Measurements from ENCODE around the gene ZFP36. TPM values are rescaled to one million over a fixed set of nuclear protein-coding genes. Genes with fewer than 3 reads are reported as not detected.

The ZFP36 gene
- total and polyA plus RNA-seq, 12 donors, result 5.7 to 193 (median 86.7) TPM

- intact Hi-C loops (cut with DNase I), result no loop called here
- peak overlapping the region in 4 of 5 donors; percentile 14 to 73 (median 62) for H3K27ac ChIP-seq
- H3K9me3 ChIP-seq (replicated peaks in 1 of 3), result no peaks in the 10 kb centered on the region
- peaks cover 0 to 43% of the 10 kb centered on the region in 2 donors for H3K36me3 ChIP-seq (replicated peaks in 1 of 2)
- no peak overlapping the region for H3K4me3 ChIP-seq
- peaks cover 12 to 26% of the 10 kb centered on the region in 2 donors for H3K4me1 ChIP-seq (replicated peaks in 1 of 2)
- H3K27me3 ChIP-seq, result no peaks in the 10 kb centered on the region
- 47 to 62% (median 56%) methylated on average over 6 of the region's 6 CpGs for WGBS, 4 donors
- TF ChIP-seq CTCF (IDR thresholded peaks at IDR 0.05) (no peak), POLR2A (IDR thresholded peaks at IDR 0.05) (no peak)
- DNase-seq, result peak in 2 of 7 donors; percentile 37 to 39
These were observed 43.7 kb upstream of the ZFP36 start for GRCh38 chr19:39362682-39363657.

GRCh38 chr19:39363901-39364457 lies 42.7 kb upstream of the ZFP36 start:
- intact Hi-C loops (cut with DNase I), result no loop called here

DNA sequence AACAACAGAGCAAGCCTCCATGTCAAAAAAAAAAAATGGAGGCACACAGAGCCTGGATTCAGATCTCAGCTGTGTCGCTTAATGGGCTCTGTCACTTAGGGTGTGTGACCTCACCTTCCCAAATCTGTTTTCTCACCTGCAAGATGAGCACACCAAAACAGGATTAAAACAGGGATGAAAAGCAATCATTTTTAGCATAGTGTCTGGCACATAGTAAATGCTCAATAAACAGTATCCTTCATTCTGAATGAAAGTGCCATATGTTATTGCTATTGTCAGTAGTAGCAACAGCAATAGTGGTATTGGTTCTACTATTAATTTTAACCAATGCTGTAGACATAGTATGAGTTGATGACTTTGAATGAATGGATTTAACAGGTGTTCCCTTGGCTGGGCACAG lies 41.1 kb upstream of the ZFP36 start:
- Histone ChIP-seq H3K36me3 (replicated peaks in 1 of 2) (peaks cover 0 to 30% of the 10 kb centered on the region in 2 donors), H3K27ac (no peak overlapping the region), H3K4me1 (replicated peaks in 1 of 2) (peaks cover 12 to 26% of the 10 kb centered on the region in 2 donors), H3K9me3 (replicated peaks in 1 of 3) (no peaks in the 10 kb centered on the region), H3K27me3 (no peaks in the 10 kb centered on the region), H3K4me3 (no peak overlapping the region)
- 100% methylated on average over 1 of the region's 1 CpG for WGBS, 4 donors
- TF ChIP-seq CTCF (IDR thresholded peaks at IDR 0.05) (no peak), POLR2A (IDR thresholded peaks at IDR 0.05) (no peak)
- intact Hi-C loops (cut with DNase I), result no loop called here
- DNase-seq, result no peak

More at GRCh38 chr19:39363901-39364457, 42.7 kb upstream of the ZFP36 start:
- Histone ChIP-seq H3K4me3 (no peak overlapping the region), H3K4me1 (replicated peaks in 1 of 2) (peaks cover 12 to 26% of the 10 kb centered on the region in 2 donors), H3K27me3 (no peaks in the 10 kb centered on the region), H3K36me3 (replicated peaks in 1 of 2) (peaks cover 0 to 33% of the 10 kb centered on the region in 2 donors), H3K9me3 (replicated peaks in 1 of 3) (no peaks in the 10 kb centered on the region), H3K27ac (peak overlapping the region in 2 of 5 donors; percentile 73)
- no peak for DNase-seq
- WGBS, 4 donors, result 65 to 84% (median 70%) methylated on average over 4 to 5 of the region's 5 CpGs
- TF ChIP-seq POLR2A (IDR thresholded peaks at IDR 0.05), result no peak
- TF ChIP-seq CTCF (IDR thresholded peaks at IDR 0.05), result no peak

- Histone ChIP-seq H3K4me3 (no peak overlapping the region), H3K27ac (no peak overlapping the region), H3K9me3 (replicated peaks in 1 of 3) (no peaks in the 10 kb centered on the region), H3K4me1 (replicated peaks in 1 of 2) (peaks cover 13 to 25% of the 10 kb centered on the region in 2 donors), H3K36me3 (replicated peaks in 1 of 2) (peaks cover 0 to 24% of the 10 kb centered on the region in 2 donors), H3K27me3 (no peaks in the 10 kb centered on the region)
- TF ChIP-seq CTCF (IDR thresholded peaks at IDR 0.05) (no peak), POLR2A (IDR thresholded peaks at IDR 0.05) (no peak)
- no peak for DNase-seq
- intact Hi-C loops (cut with DNase I), result no loop called here
- WGBS, 4 donors, result 84 to 94% (median 86%) methylated on average over 2 of the region's 2 CpGs
These were observed 37.4 kb upstream of the ZFP36 start for GRCh38 chr19:39369200-39369599.

Measured in adrenal gland (tissue), 12 donors.